Medulla oblongata (tissue), 1 donor: ENCODE measurements around the gene RPH3AL.
A peak's percentile ranks its signal among the peaks of the same experiment; 100 is the strongest.
"Not testable (repeated sequence)": the region's sequence is repeated elsewhere in the genome, so short reads cannot be mapped to it uniquely, and the experiment has no call there.

Source experiments
- DNase-seq: peaks from one replicate; pipeline ENCODE4 v3.0.0-alpha.2; 2015; ENCODE audit errors: extremely low spot score

RPH3AL gene

GRCh38 chr17:238071-238963 lies 114.3 kb downstream of the RPH3AL start:
- DNase-seq, result no peak

- no peak for DNase-seq
These were observed 115.1 kb downstream of the RPH3AL start for GRCh38 chr17:237406-237955.

- DNase-seq, result no peak
These were observed 115.8 kb downstream of the RPH3AL start for GRCh38 chr17:236641-237405.

DNA sequence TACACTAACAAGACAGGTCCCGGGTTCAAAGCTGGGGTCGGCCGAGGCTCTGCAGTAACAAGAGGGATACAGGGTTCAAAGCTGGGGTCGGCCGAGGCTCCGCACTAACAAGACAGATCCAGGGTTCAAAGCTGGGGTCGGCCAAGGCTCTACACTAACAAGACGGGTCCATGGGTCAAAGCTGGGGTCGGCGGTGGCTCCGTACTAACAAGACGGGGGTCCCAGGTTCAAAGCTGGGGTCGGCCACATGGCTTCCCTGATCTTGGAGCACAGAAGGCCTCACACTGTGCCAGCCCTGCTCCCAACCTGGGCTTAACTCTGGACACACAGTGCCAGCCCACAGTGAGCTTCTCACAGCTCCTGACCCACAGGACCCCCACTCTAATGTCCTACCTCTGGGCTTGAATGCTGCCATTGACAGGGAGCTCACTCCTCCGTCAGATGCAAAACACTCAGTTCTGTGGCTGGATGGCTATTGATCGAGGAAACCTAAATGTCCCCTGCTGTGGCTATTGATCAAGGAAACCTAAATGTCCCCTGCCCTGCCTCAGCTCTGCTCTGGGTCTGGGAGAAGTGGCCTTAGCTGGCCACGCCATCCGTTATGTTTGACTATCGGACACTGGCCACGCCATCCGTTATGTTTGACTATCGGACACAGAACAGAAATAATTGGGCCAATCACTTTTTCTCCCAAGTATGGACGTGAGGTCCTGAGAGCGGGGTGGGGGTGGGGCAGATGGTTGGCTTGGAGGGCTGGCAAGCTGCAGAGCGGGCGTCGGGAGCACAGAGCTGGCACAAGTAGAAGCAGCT lies 116.6 kb downstream of the RPH3AL start:
- no peak for DNase-seq

GRCh38 chr17:234994-235830 lies 117.4 kb downstream of the RPH3AL start:
- DNase-seq, result not testable (repeated sequence)

GRCh38 chr17:234163-234993 lies 118.2 kb downstream of the RPH3AL start:
- not testable (repeated sequence) for DNase-seq

DNA sequence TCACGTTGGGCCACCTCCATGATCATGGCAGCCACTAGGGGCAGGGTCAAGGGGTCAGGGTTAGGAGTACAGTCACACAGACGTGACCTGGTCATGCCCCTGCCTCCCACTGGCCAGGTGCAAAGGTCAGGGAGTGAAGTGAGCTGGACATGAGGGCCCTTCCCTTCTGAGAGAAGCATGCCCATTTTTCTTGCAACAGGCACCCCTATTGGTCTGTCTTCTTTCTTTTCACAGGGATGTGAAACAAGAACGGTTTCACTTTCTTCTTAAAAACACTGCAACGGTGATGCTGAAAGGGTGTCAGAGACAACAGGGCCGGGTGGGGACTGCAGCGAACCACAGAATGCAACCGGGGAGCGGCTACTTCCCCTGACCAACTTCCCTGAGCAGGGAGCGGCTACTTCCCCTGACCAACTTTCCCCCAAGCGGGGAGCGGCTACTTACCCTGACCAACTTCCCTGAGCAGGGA lies 119.1 kb downstream of the RPH3AL start:
- DNase-seq, result no peak

DNA sequence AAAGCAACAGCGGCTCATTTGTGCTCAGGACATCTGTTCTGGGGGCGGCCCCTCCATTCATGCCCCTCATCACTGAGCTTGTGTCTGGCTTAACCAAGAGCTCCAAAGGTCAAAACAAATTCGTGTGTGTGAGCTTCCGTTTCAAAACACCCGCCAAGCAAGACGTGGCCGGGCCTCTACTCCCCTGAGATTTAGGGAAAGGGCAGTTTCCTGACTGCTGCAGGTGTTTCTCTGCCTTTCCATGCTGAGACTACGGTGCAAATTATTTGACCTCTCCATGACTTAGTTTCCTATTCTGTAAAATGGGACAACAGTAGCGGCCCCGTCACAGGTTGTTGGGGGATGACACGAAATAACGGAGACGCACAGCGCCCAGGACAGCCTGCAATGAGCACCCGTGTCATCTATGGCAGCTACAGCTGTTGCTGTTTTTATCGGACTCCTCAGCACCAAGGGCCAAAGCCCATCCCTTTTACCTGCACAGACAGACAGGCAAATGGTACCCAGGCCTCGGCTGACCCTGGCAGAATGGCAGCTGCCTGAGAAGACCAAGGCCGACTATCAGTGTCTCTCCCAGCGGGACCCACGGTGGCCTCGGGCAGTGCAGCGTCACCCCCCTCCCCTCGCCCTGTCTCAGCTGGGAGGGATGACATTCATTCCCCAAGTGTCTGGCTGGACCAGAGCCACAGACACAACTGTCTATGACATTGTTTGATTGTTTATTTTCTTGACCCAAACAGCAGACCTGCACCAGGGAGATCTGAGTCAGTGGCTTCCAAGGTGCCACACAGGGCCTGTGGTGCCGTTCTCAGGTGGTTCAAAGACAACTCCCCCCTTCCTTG lies 120.4 kb downstream of the RPH3AL start:
- DNase-seq, result no peak

DNA sequence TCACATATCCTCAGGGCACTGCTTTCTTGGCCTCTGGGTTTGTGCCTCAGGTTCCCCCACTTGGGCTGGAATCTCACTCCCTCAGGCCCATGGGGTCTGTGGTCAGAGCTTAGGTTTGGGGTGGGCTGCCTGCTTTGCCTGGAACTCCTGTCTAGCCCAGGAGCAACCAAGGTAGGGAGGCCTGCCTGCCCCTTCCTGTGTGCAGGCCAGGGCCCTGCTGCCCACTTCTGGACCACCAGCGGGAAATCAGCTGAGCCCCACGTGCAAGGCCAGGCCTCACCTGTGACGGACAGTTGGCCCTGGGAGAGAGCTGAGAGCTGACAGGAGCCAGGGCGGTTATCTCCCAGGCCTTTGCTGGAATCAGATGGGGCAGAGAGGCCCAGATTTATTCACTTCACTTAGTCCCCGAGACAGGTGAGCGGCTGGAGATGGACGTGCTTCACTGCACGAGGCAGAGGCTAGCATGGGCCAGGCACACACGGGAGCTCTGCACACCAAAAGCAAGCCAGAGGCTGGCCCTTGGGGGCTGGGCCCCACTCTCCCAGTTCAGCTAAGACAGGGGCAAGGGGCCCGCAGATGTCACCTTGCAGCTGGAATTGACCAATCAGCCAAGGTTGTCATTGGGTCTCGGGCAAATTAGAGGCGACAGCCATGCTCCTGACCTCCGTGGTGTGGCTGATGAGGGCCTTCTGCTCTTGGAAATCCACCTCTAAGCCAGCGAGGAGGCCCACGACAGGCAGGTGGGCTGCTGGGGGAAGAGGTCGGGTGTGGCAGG lies 121.2 kb downstream of the RPH3AL start:
- no peak for DNase-seq

GRCh38 chr17:230395-230770 lies 122.2 kb downstream of the RPH3AL start:
- DNase-seq, result no peak

DNA sequence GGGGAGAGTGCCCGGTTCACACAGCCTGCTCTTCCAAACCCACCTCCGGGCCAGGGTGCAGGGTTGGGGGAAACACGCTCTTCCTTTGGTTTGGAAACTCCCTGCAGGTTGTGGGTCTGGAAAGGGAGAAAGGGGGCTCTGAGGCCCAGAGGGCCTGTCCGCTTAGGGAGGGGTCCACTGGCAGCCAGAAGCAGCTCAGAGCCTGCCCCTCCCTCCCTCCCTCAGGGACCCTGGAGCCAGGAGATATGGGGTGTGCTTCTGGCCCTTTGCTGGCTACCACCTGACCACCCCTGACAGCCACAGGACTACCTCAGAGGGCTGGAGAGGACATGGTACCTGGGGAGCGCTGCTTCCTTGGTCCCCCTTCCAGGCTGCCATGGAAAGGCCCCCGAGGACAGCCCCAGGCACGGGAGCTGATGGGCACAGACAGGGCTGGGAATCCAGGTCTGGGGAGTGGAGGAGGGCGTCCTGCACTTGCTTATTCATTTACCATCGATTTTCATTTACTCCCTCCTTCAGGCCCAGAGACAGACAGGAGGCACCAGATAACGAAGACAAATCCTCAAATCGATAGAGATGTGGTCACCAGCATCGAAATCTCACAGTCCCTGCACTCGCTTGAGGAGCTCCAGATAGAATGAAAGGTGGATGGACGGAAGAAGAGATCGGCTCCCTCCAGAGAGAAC lies 122.8 kb downstream of the RPH3AL start:
- no peak for DNase-seq

DNA sequence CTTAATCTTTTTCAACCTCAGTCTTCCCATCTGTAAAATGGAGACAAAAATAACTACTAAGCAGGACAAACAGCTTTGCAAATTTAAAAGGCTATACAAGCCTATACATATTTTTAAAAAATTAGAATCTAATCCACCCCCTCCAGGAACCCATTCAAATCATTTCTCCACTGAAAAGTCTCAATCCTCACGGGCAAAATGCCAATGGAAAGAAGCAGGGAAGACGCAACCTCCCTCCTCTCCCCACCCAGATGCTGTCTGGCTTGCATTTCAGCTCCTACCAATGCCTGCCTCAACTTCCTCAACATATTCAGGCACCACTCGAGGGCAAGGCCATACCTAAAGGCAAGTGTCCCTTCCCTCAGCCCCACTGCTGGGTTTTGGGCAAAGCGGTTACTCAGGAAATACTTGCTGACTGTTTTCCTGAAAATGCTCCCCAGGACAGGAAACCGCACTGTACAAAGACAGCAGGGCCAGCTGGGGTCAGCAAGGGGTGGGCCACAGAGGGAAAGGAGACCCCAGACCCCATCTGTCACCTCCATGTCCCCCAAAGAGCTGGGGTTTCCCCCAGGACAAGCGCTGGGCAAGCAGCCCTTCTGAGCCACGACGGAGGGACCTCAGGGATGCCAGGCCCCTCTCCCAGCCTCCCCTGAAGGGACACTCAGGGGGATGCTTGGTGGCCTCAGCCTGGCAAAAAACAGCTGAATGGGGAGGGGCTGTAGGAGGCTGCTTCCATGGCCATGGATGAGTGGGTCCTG lies 123.5 kb downstream of the RPH3AL start:
- no peak for DNase-seq

GRCh38 chr17:227946-228615 lies 124.5 kb downstream of the RPH3AL start:
- no peak for DNase-seq

DNA sequence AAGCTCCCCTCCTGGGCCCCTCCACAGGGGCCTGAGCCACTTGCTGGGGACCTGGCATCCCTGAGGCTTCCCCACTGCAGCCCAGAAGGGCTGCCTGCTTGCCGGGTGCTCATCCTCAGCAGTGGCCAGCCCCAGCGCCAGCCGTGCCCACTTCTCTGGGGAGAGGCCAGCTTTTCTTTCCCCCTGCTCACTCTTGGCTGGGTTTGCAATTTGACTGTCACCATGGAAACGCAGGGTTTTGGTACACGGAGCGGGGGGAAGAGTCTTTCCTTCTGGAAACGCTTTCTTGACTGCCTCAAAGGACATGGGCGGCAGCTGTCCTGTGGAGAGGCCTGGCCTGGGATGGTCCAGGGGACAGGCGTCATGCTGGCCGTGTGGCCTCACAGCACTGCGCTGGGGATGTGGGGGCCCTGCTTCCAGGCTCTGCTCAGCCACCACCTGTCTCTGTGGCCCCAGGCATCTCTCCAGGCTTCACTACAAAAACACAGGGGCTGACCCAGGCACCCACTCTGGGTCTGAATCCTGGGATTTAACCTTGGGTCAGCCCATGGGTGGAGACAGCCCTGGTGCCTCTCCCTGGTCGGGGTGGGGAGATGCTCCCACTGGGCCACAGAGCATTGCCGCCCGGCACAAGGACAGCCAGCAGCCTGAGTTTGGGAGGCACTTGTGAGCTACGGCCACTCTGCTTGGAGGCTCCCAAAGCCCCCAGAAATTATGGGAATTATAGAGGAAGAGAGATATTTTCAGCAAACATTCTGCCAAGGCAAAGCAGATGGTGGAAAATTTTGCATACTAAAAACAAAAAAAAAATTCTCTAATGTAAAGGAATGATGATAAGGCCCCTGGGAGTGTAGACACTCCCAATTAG lies 125.3 kb downstream of the RPH3AL start:
- DNase-seq, result peak; percentile 31
